Cerebellar nuclear complex (tissue), 1 donor: ENCODE measurements around the gene EBLN2.

Experiments used
- DNase-seq, 2 experiments: peaks; one replicate each; lab custom pipeline; 2025; lab: John Stamatoyannopoulos, UW

The EBLN2 gene

DNA sequence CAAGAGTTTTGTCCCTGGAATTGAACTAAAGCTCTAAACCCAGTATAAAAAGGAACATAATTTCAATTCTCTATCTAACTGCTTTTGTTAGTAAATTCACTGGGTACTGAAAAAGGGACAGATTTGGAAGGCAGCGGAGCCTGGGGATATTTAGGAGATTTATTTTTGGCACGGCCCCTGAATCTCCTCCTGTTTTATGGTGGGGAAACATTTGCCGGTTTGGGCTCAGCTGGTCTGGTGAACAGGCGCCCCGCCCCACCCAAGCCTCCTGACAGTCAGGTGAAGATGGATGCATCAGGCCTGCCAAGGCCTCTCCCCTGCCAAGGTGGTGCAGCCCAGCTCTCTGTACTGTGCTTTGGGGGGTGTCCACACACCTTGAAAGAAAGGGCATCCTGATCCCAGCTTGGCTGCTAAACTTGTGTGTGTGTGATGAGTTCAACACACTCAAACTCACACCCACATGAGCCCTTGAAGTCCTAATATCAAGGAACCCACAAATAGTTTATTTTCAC, 46.3 kb downstream of the EBLN2 start:
- no peak for DNase-seq

DNA sequence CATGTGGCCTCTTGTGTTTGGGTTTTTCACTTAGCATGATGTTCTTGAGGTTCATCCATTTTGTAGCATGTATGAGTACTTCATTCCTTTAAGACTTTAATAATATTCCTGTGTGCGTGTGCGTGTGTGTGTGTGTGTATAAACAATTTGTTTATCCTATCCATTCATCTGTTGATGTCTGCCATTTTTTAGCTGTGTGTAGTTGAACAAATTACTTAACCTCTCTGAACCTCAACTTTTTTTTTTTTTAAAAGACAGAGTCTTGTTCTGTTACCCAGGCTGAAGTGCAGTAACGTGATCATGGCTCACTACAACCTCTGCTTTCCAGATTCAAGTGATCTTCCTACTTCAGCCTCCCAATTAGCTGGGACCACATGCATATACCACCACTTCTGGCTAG, 47.3 kb downstream of the EBLN2 start:
- DNase-seq: no peak

DNA sequence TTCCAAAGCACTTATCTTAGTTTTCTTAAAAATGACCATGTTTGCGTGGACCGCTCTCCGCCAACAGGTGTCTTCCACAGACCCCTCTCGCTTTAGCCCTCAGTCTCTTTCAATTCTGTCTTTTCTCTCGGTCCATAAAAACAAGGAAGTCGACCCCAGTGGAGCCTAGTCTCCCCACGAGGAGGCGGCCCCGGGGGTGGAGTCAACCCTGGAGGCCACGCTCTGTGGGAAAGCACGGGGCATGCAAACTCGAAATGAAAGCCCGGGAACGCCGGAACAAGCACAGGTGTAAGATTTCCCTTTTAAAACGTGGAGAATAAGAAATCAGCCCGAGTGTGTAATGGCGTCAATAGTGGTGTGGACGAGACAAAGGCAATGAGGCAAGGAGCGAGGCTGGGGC, 49.1 kb downstream of the EBLN2 start:
- no peak for DNase-seq
